MG63 (cell line): ENCODE results near the gene TMEM135. TPM values are rescaled to one million over a fixed set of nuclear protein-coding genes. Genes with fewer than 3 reads are reported as not detected.
"Not testable (repeated sequence)": the region's sequence is repeated elsewhere in the genome, so short reads cannot be mapped to it uniquely, and the experiment has no call there.

ENCODE experiments used
- DNase-seq: peaks from one replicate; pipeline ENCODE4 v3.0.0-alpha.2; 2020
- H3K27me3 ChIP-seq: fragments of 250-450 bp; sonication (Bioruptor Pico); 2 replicates; pipeline ENCODE4 v1.5.1; 2020; ENCODE audit warnings: mild to moderate bottlenecking, moderate library complexity
- H3K36me3 ChIP-seq: fragments of 250-450 bp; sonication (Bioruptor Pico); 2 replicates; pipeline ENCODE4 v1.5.1; 2020; ENCODE audit warnings: mild to moderate bottlenecking, moderate library complexity
- H3K4me3 ChIP-seq: fragments of 250-450 bp; sonication (Bioruptor Pico); 2 replicates; pipeline ENCODE4 v1.5.1; 2020; ENCODE audit warnings: mild to moderate bottlenecking, moderate library complexity
- H3K9me3 ChIP-seq: fragments of 250-450 bp; sonication (Bioruptor Pico); 2 replicates; pipeline ENCODE4 v1.5.1; 2020; ENCODE audit warnings: mild to moderate bottlenecking, moderate library complexity
- total RNA-seq: library from RNA; depleted of rRNA; stranded (reverse); fragments of >200 nt; shearing (Covaris generic); gene quantifications from 2 replicates; pipeline ENCODE4 v1.2.3, GENCODE V29; 2014; ENCODE audit warnings: low replicate concordance

The TMEM135 gene
- total RNA-seq, 1 experiment from 2014 or later = 7.3 TPM

DNA sequence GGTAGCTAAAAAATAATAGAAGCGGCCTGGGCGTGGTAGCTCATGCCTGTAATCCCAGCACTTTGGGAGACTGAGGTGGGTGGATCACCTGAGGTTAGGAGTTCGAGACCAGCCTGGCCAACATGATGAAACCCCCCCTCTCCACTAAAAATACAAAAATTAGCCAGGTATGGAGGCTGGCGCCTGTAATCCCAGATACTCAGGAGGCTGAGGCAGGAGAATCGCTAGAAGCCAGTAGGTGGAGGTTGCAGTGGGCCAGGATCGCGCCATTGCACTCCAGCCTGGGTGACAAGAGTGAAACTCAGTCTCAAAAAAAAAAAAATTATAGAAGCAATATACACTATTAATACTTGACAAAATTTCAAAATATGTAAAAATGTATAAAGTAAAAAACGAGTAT, 150.7 kb downstream of the TMEM135 start:
- DNase-seq, H3K36me3 ChIP-seq, H3K4me3 ChIP-seq, H3K9me3 ChIP-seq, H3K27me3 ChIP-seq: not testable (repeated sequence)

DNA sequence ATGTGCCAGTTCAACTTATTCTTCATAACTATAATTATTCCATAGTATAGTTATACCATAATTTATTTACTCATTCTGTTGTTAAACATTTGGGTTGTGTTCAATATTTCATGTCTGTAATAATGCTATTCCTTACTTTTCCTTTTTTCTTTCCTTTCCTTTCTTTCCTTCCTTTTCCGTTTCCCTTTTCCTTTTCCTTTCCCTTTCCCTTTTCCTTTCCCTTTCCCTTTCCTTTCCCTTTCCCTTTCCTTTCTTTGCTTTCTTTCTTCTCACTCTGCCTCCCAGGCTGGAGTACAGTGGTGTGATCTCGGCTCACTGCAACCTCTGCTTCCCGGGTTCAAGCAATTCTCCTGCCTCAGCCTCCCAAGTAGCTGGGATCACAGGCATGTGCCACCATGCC, 151.2 kb downstream of the TMEM135 start:
- not testable (repeated sequence) for H3K36me3 ChIP-seq, H3K27me3 ChIP-seq, H3K9me3 ChIP-seq, DNase-seq, H3K4me3 ChIP-seq

GRCh38 chr11:87190071-87190470, 152.3 kb downstream of the TMEM135 start:
- H3K27me3 ChIP-seq = no peaks in the 10 kb centered on the region
- H3K36me3 ChIP-seq = no peaks in the 10 kb centered on the region
- H3K9me3 ChIP-seq = no peaks in the 10 kb centered on the region
- no peak for DNase-seq
- H3K4me3 ChIP-seq = no peak overlapping the region

- H3K4me3 ChIP-seq = no peak overlapping the region
- no peaks in the 10 kb centered on the region for H3K36me3 ChIP-seq
- no peaks in the 10 kb centered on the region for H3K9me3 ChIP-seq
- no peak for DNase-seq
- H3K27me3 ChIP-seq = no peaks in the 10 kb centered on the region
Measured at GRCh38 chr11:87193756-87194470, 156.2 kb downstream of the TMEM135 start.

- H3K27me3 ChIP-seq = no peaks in the 10 kb centered on the region
- DNase-seq = no peak
- H3K36me3 ChIP-seq = no peaks in the 10 kb centered on the region
- no peaks in the 10 kb centered on the region for H3K9me3 ChIP-seq
- H3K4me3 ChIP-seq = no peak overlapping the region
Measured at GRCh38 chr11:87194985-87195820, 157.5 kb downstream of the TMEM135 start.

GRCh38 chr11:87198266-87198881, 160.6 kb downstream of the TMEM135 start:
- Histone ChIP-seq H3K36me3 (no peaks in the 10 kb centered on the region), H3K9me3 (no peaks in the 10 kb centered on the region), H3K27me3 (no peaks in the 10 kb centered on the region), H3K4me3 (no peak overlapping the region)
- DNase-seq = no peak

DNA sequence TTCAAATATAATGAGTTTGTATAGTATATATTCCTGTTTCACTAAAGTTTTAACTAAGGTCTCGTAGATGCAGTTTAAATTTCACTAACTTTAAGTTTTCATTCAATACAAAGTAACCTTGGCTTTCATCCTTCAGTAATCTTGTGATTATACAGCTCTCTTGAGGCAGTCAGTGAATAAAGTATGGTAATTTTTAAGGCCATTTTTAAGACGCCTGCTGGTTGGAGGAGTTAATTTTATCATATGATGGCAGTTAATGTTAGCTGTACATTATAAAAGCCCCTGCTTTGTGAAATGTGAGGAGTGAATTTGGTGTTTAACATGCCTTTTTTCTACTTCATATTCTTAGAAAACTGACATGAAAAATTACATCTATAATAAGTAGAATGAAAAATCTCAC, 163.6 kb downstream of the TMEM135 start:
- Histone ChIP-seq H3K27me3 (no peaks in the 10 kb centered on the region), H3K9me3 (no peaks in the 10 kb centered on the region; the same call in 1 of the 2 replicates), H3K4me3 (no peak overlapping the region), H3K36me3 (no peaks in the 10 kb centered on the region)
- no peak for DNase-seq

- H3K4me3 ChIP-seq = no peak overlapping the region
- no peaks in the 10 kb centered on the region; the same call in 1 of the 2 replicates for H3K9me3 ChIP-seq
- no peaks in the 10 kb centered on the region for H3K36me3 ChIP-seq
- DNase-seq = no peak
- H3K27me3 ChIP-seq = no peaks in the 10 kb centered on the region
Measured at GRCh38 chr11:87203907-87204602, 166.3 kb downstream of the TMEM135 start.

GRCh38 chr11:87212891-87213290, 175.2 kb downstream of the TMEM135 start:
- Histone ChIP-seq H3K4me3 (no peak overlapping the region), H3K27me3 (no peaks in the 10 kb centered on the region), H3K9me3 (no peaks in the 10 kb centered on the region), H3K36me3 (no peaks in the 10 kb centered on the region)
- DNase-seq = no peak

- H3K36me3 ChIP-seq = no peaks in the 10 kb centered on the region
- no peak for DNase-seq
- no peaks in the 10 kb centered on the region for H3K27me3 ChIP-seq
- no peaks in the 10 kb centered on the region for H3K9me3 ChIP-seq
- H3K4me3 ChIP-seq = no peak overlapping the region
Measured at GRCh38 chr11:87213444-87213843, 175.7 kb downstream of the TMEM135 start.

DNA sequence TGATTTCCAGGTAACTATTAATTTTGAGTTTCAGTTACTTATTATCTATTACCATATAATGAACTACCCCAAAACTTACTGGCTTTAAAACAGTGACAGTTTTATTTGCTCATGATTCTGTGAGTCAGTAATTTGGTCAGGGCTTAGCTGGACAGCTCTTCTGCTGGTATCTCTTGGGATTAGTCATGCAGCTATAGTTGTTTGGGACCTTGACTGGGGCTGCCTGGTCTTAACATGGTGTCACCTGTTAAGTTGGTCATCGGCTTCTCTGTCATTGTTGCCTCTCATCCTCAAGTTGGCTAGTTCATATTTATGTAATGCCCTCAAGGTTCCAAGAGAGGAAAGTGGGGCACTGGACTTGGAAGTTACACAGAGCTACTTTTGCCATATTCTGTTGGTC, 177.5 kb downstream of the TMEM135 start:
- Histone ChIP-seq H3K9me3 (no peaks in the 10 kb centered on the region), H3K36me3 (no peaks in the 10 kb centered on the region), H3K27me3 (no peaks in the 10 kb centered on the region), H3K4me3 (no peak overlapping the region)
- DNase-seq = no peak

- no peak for DNase-seq
- Histone ChIP-seq H3K9me3 (no peaks in the 10 kb centered on the region), H3K36me3 (no peaks in the 10 kb centered on the region), H3K27me3 (no peaks in the 10 kb centered on the region), H3K4me3 (no peak overlapping the region)
Measured at GRCh38 chr11:87219266-87219665, 181.5 kb downstream of the TMEM135 start.

DNA sequence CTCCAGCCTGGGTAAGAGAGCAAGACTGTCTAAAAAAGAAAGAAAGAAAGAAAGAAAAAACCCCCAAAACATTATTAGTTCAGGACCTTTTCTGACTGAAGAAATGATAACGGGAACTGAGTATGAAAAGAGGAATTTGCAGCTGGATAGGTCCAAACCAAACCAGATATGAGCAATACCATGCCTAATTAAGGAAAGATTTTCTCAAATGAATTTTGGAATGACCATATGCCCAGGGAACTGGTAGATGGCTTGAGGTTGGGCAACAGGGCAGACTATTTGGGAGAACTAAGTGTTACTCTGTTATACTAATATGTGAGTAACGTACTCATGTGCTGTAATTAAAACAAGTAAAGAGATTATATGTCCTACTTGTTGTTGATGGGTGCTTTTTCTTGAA, 186.1 kb downstream of the TMEM135 start:
- no peak overlapping the region for H3K4me3 ChIP-seq
- no peaks in the 10 kb centered on the region for H3K9me3 ChIP-seq
- H3K36me3 ChIP-seq = no peaks in the 10 kb centered on the region
- H3K27me3 ChIP-seq = no peaks in the 10 kb centered on the region
- peak; percentile 11 for DNase-seq

DNA sequence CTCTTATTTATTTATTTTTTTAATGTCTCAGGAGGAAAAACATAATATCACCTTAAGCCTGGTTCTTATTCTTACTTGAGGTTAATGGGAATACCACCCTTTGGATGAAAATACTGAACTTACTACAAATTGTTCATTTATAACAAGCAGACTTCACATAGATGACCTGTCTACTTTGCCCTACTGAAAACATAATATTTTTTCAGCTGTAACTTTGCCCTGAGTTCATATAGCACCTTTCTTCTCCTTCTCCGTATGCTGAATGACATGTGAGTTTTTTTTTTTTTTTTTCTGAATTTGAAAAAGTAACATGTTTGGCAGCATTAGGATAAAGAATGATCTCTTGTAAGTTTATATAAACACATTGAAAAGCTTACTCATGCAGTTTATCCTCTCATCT, 186.8 kb downstream of the TMEM135 start:
- H3K27me3 ChIP-seq = no peaks in the 10 kb centered on the region
- H3K36me3 ChIP-seq = no peaks in the 10 kb centered on the region
- no peaks in the 10 kb centered on the region for H3K9me3 ChIP-seq
- H3K4me3 ChIP-seq = no peak overlapping the region
- no peak for DNase-seq

DNA sequence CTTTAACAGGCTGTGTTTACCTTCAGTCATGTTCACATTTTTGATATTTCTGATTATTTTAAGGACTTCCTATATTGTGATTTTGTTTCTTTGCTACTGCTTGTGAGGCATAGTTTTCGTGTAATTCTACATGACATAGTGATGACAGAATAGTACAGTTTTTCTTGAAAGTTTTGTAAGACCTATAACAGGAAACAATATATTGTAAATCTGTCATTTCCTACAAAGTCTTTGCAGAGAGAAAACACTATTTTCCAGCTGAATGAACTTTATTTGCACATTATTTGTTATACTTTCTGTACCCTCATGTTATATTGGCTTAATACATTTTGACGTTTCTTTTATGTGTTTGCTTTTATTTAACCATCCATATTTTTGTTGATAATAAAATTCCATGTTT, 191.1 kb downstream of the TMEM135 start:
- H3K4me3 ChIP-seq = no peak overlapping the region
- H3K27me3 ChIP-seq = no peaks in the 10 kb centered on the region
- H3K36me3 ChIP-seq = no peaks in the 10 kb centered on the region
- no peak for DNase-seq
- H3K9me3 ChIP-seq = no peaks in the 10 kb centered on the region; the same call in 1 of the 2 replicates

GRCh38 chr11:87230995-87231394, 193.3 kb downstream of the TMEM135 start:
- Histone ChIP-seq H3K27me3 (no peaks in the 10 kb centered on the region), H3K9me3 (peaks cover 4% of the 10 kb centered on the region; the same call in 1 of the 2 replicates), H3K4me3 (no peak overlapping the region), H3K36me3 (no peaks in the 10 kb centered on the region)
- no peak for DNase-seq

DNA sequence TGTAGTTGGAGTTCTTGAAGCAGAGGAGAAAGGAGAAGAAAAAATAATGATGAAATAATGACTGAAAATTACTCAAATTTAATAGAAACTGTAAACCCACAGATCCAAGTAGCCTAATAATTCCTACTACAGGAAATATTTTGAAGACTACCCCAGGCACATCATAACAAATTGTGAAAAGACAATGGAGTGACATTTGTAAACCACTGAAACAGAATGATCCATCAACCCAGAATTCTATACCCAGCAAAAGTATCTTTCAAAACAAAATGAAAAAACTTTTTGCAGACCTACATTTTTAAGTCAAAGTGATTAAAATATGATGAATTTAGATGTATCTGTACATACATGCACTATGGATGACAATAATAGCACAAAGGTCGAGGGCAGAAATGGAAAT, 194.6 kb downstream of the TMEM135 start:
- H3K4me3 ChIP-seq = no peak overlapping the region
- H3K27me3 ChIP-seq = no peaks in the 10 kb centered on the region
- DNase-seq = no peak
- no peaks in the 10 kb centered on the region for H3K36me3 ChIP-seq
- H3K9me3 ChIP-seq = peaks cover 4% of the 10 kb centered on the region; the same call in 1 of the 2 replicates
